Upper lobe of right lung (tissue), 1 donor: ENCODE data around the gene SERGEF. TPM values are rescaled to one million over a fixed set of nuclear protein-coding genes. Genes with fewer than 3 reads are reported as not detected.
A peak's percentile ranks its signal among the peaks of the same experiment; 100 is the strongest.

Experiments
- ATAC-seq: fragments of 200-7000 bp; cut with Tn5 transposase; one replicate; pipeline ENCODE4 v1.9.1; 2020; ENCODE audit warnings: mild to moderate bottlenecking, moderate library complexity
- DNase-seq: peaks from one replicate; pipeline ENCODE4 v3.0.0-alpha.2; 2020
- H3K27ac ChIP-seq: fragments of 200-600 bp; one replicate; pipeline ENCODE4 v1.8.0; 2022
- H3K27me3 ChIP-seq: fragments of 200-600 bp; one replicate; pipeline ENCODE4 v1.8.0; 2022; ENCODE audit warnings: mild to moderate bottlenecking
- H3K36me3 ChIP-seq: fragments of 200-600 bp; one replicate; pipeline ENCODE4 v1.8.0; 2022
- H3K4me1 ChIP-seq: fragments of 200-600 bp; one replicate; pipeline ENCODE4 v1.8.0; 2022
- H3K4me3 ChIP-seq: fragments of 200-600 bp; one replicate; pipeline ENCODE4 v1.8.0; 2022; ENCODE audit warnings: mild to moderate bottlenecking
- H3K9me3 ChIP-seq: fragments of 200-600 bp; one replicate; pipeline ENCODE4 v1.8.0; 2022
- CTCF ChIP-seq: fragments of 200-600 bp; IDR thresholded peaks from one replicate; pipeline ENCODE4 v1.8.0; 2022; ENCODE audit warnings: antibody characterized with exemption
- intact Hi-C: fragments of 100-400 bp; cut with DNase I; formaldehyde crosslinking; loops from one replicate; pipeline ENCODE4 v1.11.0; 2022
- total RNA-seq: library from RNA; stranded (reverse); fragmentation: NEBNext Ultra II Directional; extraction: Animal tissue kit (Norgen Biotek cat#: 25700); gene quantifications from one replicate; pipeline ENCODE4 v1.2.1, GENCODE V29; 2021
- donor health status: DM: no; HTN: yes; CAD: no; lungs with severe emphysema.

The SERGEF gene
- total RNA-seq, 1 donor from 2014 or later: 37.6 TPM

- TF ChIP-seq CTCF: no peak
- intact Hi-C loops: no loop called here
- DNase-seq (no peak), ATAC-seq (no peak)
- Histone ChIP-seq H3K4me3 (no peak overlapping the region), H3K27me3 (no peaks in the 10 kb centered on the region), H3K36me3 (no peaks in the 10 kb centered on the region), H3K4me1 (no peaks in the 10 kb centered on the region), H3K9me3 (no peaks in the 10 kb centered on the region), H3K27ac (no peak overlapping the region)
Measured at GRCh38 chr11:17763703-17764102, 249.1 kb downstream of the SERGEF start.

GRCh38 chr11:17763244-17763643 lies 249.6 kb downstream of the SERGEF start:
- Histone ChIP-seq H3K27ac (no peak overlapping the region), H3K36me3 (no peaks in the 10 kb centered on the region), H3K4me1 (no peaks in the 10 kb centered on the region), H3K4me3 (no peak overlapping the region), H3K27me3 (no peaks in the 10 kb centered on the region), H3K9me3 (no peaks in the 10 kb centered on the region)
- intact Hi-C loops: no loop called here
- DNase-seq: no peak
- no peak for ATAC-seq
- no peak for TF ChIP-seq CTCF

- no peaks in the 10 kb centered on the region for H3K4me1 ChIP-seq
- no peaks in the 10 kb centered on the region for H3K36me3 ChIP-seq
- H3K4me3 ChIP-seq: no peak overlapping the region
- H3K27me3 ChIP-seq: no peaks in the 10 kb centered on the region
- DNase-seq (no peak), ATAC-seq (no peak)
- no peak for TF ChIP-seq CTCF
- H3K27ac ChIP-seq: no peak overlapping the region
- H3K9me3 ChIP-seq: no peaks in the 10 kb centered on the region
- intact Hi-C loops: no loop called here
Measured at GRCh38 chr11:17762309-17762974, 250.4 kb downstream of the SERGEF start.

- no peaks in the 10 kb centered on the region for H3K36me3 ChIP-seq
- H3K4me1 ChIP-seq: no peaks in the 10 kb centered on the region
- DNase-seq (no peak), ATAC-seq (peak; percentile 49)
- H3K27me3 ChIP-seq: no peaks in the 10 kb centered on the region
- H3K9me3 ChIP-seq: no peaks in the 10 kb centered on the region
- peak; percentile 48 for TF ChIP-seq CTCF
- no peak overlapping the region for H3K27ac ChIP-seq
- no peak overlapping the region for H3K4me3 ChIP-seq
- intact Hi-C loops: no loop called here
Measured at GRCh38 chr11:17760102-17761029, 252.5 kb downstream of the SERGEF start.

GRCh38 chr11:17755891-17756290 lies 257.0 kb downstream of the SERGEF start:
- intact Hi-C loops: no loop called here
- Histone ChIP-seq H3K27me3 (no peaks in the 10 kb centered on the region), H3K4me3 (no peak overlapping the region), H3K27ac (no peak overlapping the region), H3K36me3 (no peaks in the 10 kb centered on the region), H3K9me3 (no peaks in the 10 kb centered on the region), H3K4me1 (no peaks in the 10 kb centered on the region)
- DNase-seq: no peak
- no peak for ATAC-seq
- no peak for TF ChIP-seq CTCF
